K562 (cell line): ENCODE measurements around the gene NR5A2. TPM values are rescaled to one million over a fixed set of nuclear protein-coding genes. Genes with fewer than 3 reads are reported as not detected.
A peak's percentile ranks its signal among the peaks of the same experiment; 100 is the strongest.

ENCODE experiments used
- ATAC-seq: fragments of 200-7000 bp; cut with Tn5 transposase; 3 replicates; pipeline ENCODE4 v1.9.1; 2020; ENCODE audit warnings: moderate library complexity
- BruUV-seq: library from RNA; stranded (reverse); fragments of 400-500 nt; replicated peaks from 2 replicates; lab custom pipeline; 2021; lab: Mats Ljungman, UMichigan
- CTCF ChIA-PET: fragments of 300-600 bp; formaldehyde crosslinking; extraction: SDS; loops from one replicate; lab custom pipeline; 2021; ENCODE audit warnings: low intra/inter-chr PET ratio; lab: Yijun Ruan, JAX
- POLR2A ChIA-PET: fragments of 300-600, 350-650 bp; sonication (Branson Sonifier 250); formaldehyde crosslinking; extraction: SDS; loops from one replicate; lab custom pipeline; 2021; ENCODE audit warnings: antibody characterized with exemption, inconsistent platforms; lab: Yijun Ruan, JAX
- DNase-seq, 4 experiments: peaks; one replicate each; pipeline versions ENCODE4 v3.0.0 to v3.0.0-alpha.2; 2011 to 2018; ENCODE audit warnings: low spot score in 3 of 4, mixed read lengths in 3 of 4; ENCODE audit errors: extremely low read depth in 1 of 4
- FAIRE-seq: peaks from 2 replicates; lab custom pipeline; 2011; peaks lifted over from hg19 to GRCh38; lab: Jason Lieb, UNC
- H2AFZ ChIP-seq: 2 replicates; pipeline ENCODE4 v1.6.0; 2011; ENCODE audit warnings: low read depth, low read length, control low read depth, inconsistent platforms
- H3K27ac ChIP-seq: fragments of 200-600 bp; 3 replicates; pipeline ENCODE4 v1.8.0; 2011; ENCODE audit warnings: low read depth, mild to moderate bottlenecking, control low read depth, inconsistent platforms, low read length, moderate library complexity, mixed read lengths; ENCODE audit errors: extremely low read depth
- H3K27me3 ChIP-seq, 2 experiments: fragments of 300-600 bp in 1 of 2; 2 replicates in 1 of 2; 3 replicates in 1 of 2; pipeline versions ENCODE4 v1.6.0 to v1.8.0; 2011; ENCODE audit warnings: inconsistent platforms in 2 of 2, low read length in 2 of 2, mild to moderate bottlenecking in 1 of 2, mixed read lengths in 1 of 2, moderate library complexity in 1 of 2; ENCODE audit not compliant: control insufficient read depth in 2 of 2, insufficient read depth in 2 of 2
- H3K36me3 ChIP-seq: fragments of 300-600 bp; 3 replicates; pipeline ENCODE4 v1.8.0; 2011; ENCODE audit warnings: mild to moderate bottlenecking, low read length, inconsistent platforms; ENCODE audit not compliant: control insufficient read depth, insufficient read depth
- H3K4me1 ChIP-seq, 2 experiments: fragments of 200-600 bp in 1 of 2; replicated peaks in 1 of 2; 2 replicates in 1 of 2; 3 replicates in 1 of 2; pipeline versions ENCODE4 v1.5.1 to v1.8.0; 2011; ENCODE audit warnings: inconsistent platforms in 2 of 2, low read length in 2 of 2, mild to moderate bottlenecking in 1 of 2, mixed read lengths in 1 of 2, moderate library complexity in 1 of 2; ENCODE audit not compliant: control insufficient read depth in 2 of 2, insufficient read depth in 2 of 2
- H3K4me2 ChIP-seq: 2 replicates; pipeline ENCODE4 v1.6.1; 2011; ENCODE audit warnings: low read length, control low read depth, inconsistent platforms, mixed read lengths; ENCODE audit not compliant: insufficient read depth
- H3K4me3 ChIP-seq: fragments of 200-600 bp; sonication (generic), shearing (Covaris generic); 2 replicates; pipeline ENCODE4 v1.5.1; 2016; ENCODE audit warnings: control low read depth, inconsistent platforms
- H3K79me2 ChIP-seq: fragments of 200-600 bp; 3 replicates; pipeline ENCODE4 v1.8.0; 2011; ENCODE audit warnings: low read length, inconsistent platforms; ENCODE audit not compliant: control insufficient read depth, insufficient read depth
- H3K9ac ChIP-seq, 2 experiments: 2 replicates each; pipeline versions ENCODE4 v1.6.0 to v1.6.1; 2011; ENCODE audit warnings: low read depth in 2 of 2, low read length in 2 of 2, control low read depth in 1 of 2, inconsistent platforms in 1 of 2, mild to moderate bottlenecking in 1 of 2, mixed read lengths in 1 of 2; ENCODE audit not compliant: insufficient read depth in 1 of 2
- H3K9me1 ChIP-seq: one replicate; pipeline ENCODE4 v1.6.0; 2011; ENCODE audit warnings: inconsistent platforms, mild to moderate bottlenecking, low read length, moderate library complexity; ENCODE audit not compliant: control insufficient read depth, insufficient read depth
- H3K9me3 ChIP-seq: replicated peaks from 2 replicates; pipeline ENCODE4 v1.5.1; 2011; ENCODE audit warnings: low read depth, low read length, inconsistent platforms; ENCODE audit not compliant: control insufficient read depth, insufficient read depth
- H4K20me1 ChIP-seq: replicated peaks from 2 replicates; pipeline ENCODE4 v1.6.1; 2011; ENCODE audit warnings: low read length, inconsistent platforms, mixed read lengths; ENCODE audit not compliant: control insufficient read depth, insufficient read depth
- BMI1 ChIP-seq: fragments of 150-350 bp; IDR thresholded peaks from 2 replicates; pipeline ENCODE4 v1.6.1; 2014; ENCODE audit warnings: low read length
- FOSL1 ChIP-seq: fragments of 200-800 bp; sonication (Bioruptor generic); conservative IDR thresholded peaks from 2 replicates; pipeline ENCODE4 v1.6.1; 2016; ENCODE audit warnings: missing genetic modification characterization, missing compliant biosample characterization
- HLTF ChIP-seq: fragments of 450-650 bp; IDR thresholded peaks from 2 replicates; pipeline ENCODE4 v1.6.1; 2016
- HMBOX1 ChIP-seq: sonication (generic); IDR thresholded peaks from 2 replicates; pipeline ENCODE4 v1.6.1; 2016
- JUND ChIP-seq, 2 experiments: IDR thresholded peaks; 2 replicates in 1 of 2; 3 replicates in 1 of 2; pipeline ENCODE4 v1.6.1; 2011; ENCODE audit warnings: borderline replicate concordance in 2 of 2, low read depth in 2 of 2, low read length in 2 of 2, improper control_type of control experiment in 1 of 2, missing biosample characterization in 1 of 2, missing genetic modification characterization in 1 of 2, missing genetic modification reagents in 1 of 2
- MGA ChIP-seq: fragments of 450-650 bp; IDR thresholded peaks from 2 replicates; pipeline ENCODE4 v1.6.1; 2016; ENCODE audit warnings: mild to moderate bottlenecking, moderate library complexity
- PTTG1 ChIP-seq: fragments of 450-650 bp; IDR thresholded peaks from 2 replicates; pipeline ENCODE4 v1.6.1; 2016; ENCODE audit warnings: low read depth, mild to moderate bottlenecking, missing genetic modification characterization, missing compliant biosample characterization
- SMARCA4 ChIP-seq: fragments of 450-650 bp; IDR thresholded peaks from 2 replicates; pipeline ENCODE4 v1.6.1; 2016
- TCF7L2 ChIP-seq: fragments of 150-350 bp; IDR thresholded peaks from 2 replicates; pipeline ENCODE4 v1.6.1; 2016; ENCODE audit warnings: low read depth, mild to moderate bottlenecking, low read length, moderate library complexity
- XRCC3 ChIP-seq: fragments of 450-650 bp; IDR thresholded peaks from 2 replicates; pipeline ENCODE4 v1.6.1; 2017; ENCODE audit warnings: mild to moderate bottlenecking, moderate library complexity
- ZNF324 ChIP-seq: fragments of 250-450 bp; sonication (Bioruptor Pico); IDR thresholded peaks from 2 replicates; pipeline ENCODE4 v1.4.0; 2020; ENCODE audit warnings: mild to moderate bottlenecking
- WGBS: fragments of 100-300 bp; shearing (Covaris generic); methylation state at CpG from one replicate; pipeline ENCODE4 v1.1.6; 2016; ENCODE audit warnings: low coverage, mixed read lengths; ENCODE audit not compliant: insufficient coverage; ENCODE audit errors: missing lambda C conversion rate; 5-methylcytosine and 5-hydroxymethylcytosine counted together
- in situ Hi-C: fragments of 300-500 bp; cut with MboI; formaldehyde crosslinking; loops from 4 replicates; pipeline ENCODE4 v1.15.0; 2018; ENCODE audit warnings: inconsistent platforms, mixed read lengths
- intact Hi-C: fragments of 100-400 bp; cut with micrococcal nuclease; formaldehyde crosslinking; loops from 2 replicates; pipeline ENCODE4 v1.14.2; 2022
- polyA plus RNA-seq, 8 experiments: library from polyadenylated mRNA; depleted of rRNA in 4 of 8; stranded (reverse) in 5 of 8; unstranded in 3 of 8; fragments of >200 nt; fragmentation: Nextera tagmentation in 2 of 8; fragmentation: Illumina TruSeq in 1 of 8; extraction: Ambion mirVana in 2 of 8; extraction: Trizol in 1 of 8; gene quantifications; 2 replicates each; pipeline versions ENCODE4 v1.2.1 to v1.2.3, GENCODE V29; 2011 to 2014; ENCODE audit warnings: inconsistent platforms in 1 of 8, missing spikeins in 1 of 8
- total RNA-seq, 7 experiments: library from RNA; depleted of rRNA in 6 of 7; stranded (reverse); fragments of >200 nt in 6 of 7; fragmentation: Illumina TruSeq in 2 of 7; extraction: Trizol in 2 of 7; gene quantifications; 2 replicates each; pipeline versions ENCODE4 v1.2.1 to v1.2.3, GENCODE V29; 2011 to 2021; ENCODE audit warnings: low replicate concordance in 1 of 7

NR5A2 gene
- total and polyA plus RNA-seq, 9 of the 15 experiments (the other 6 are each of a cell fraction or from before 2014, with no cell fraction given) = 0.13 to 0.40 (median 0.29) TPM

- ChIA-PET POLR2A (no interaction called here), CTCF (no interaction called here)
- no peaks in the 10 kb centered on the region for H4K20me1 ChIP-seq
- in situ Hi-C loops = no loop called here
- no peaks in the 10 kb centered on the region for H3K27me3 ChIP-seq
- H2AFZ ChIP-seq = peak overlapping the region; percentile 79
- DNase-seq = peak in 1 of 4 experiments; percentile 53
- 14% methylated on average over 6 of the region's 6 CpGs for WGBS
- H3K9me3 ChIP-seq = no peaks in the 10 kb centered on the region
- no peaks in the 10 kb centered on the region for H3K9me1 ChIP-seq
- intact Hi-C loops = no loop called here
- no TSS peak for BruUV-seq
- H3K36me3 ChIP-seq = no peaks in the 10 kb centered on the region
- H3K4me3 ChIP-seq = no peak overlapping the region
- H3K9ac ChIP-seq = no peak overlapping the region
- peak; percentile 54 for FAIRE-seq
- H3K4me2 ChIP-seq = no peak overlapping the region
- peak; percentile 53 for ATAC-seq
- peaks cover 0 to 10% of the 10 kb centered on the region in 2 experiments; a peak in 3 of 5 replicates for H3K4me1 ChIP-seq
- H3K27ac ChIP-seq = no peak overlapping the region
- H3K79me2 ChIP-seq = no peaks in the 10 kb centered on the region
- no peak for TF ChIP-seq TCF7L2
- no peak for TF ChIP-seq HLTF
- no peak for TF ChIP-seq BMI1
- peak; percentile 35; the same call in 1 of the 2 replicates for TF ChIP-seq SMARCA4
- peak; percentile 86 for TF ChIP-seq JUND (IDR thresholded peaks at IDR 0.05; ENCODE audit: borderline replicate concordance, low read depth, low read length)
- TF ChIP-seq JUND (tag; IDR thresholded peaks at IDR 0.05; ENCODE audit: borderline replicate concordance, low read depth, low read length) = peak; percentile 89; the same call in 2 of the 3 replicates
- TF ChIP-seq HMBOX1 = 0 out of 2 replicates have a peak, but pooled peaks have one; percentile 15
- peak; percentile 89 for TF ChIP-seq FOSL1
- no peak for TF ChIP-seq ZNF324 (CRISPR knock-in tag)
- 0 out of 2 replicates have a peak, but pooled peaks have one; percentile 29 for TF ChIP-seq MGA
- TF ChIP-seq XRCC3 = no peak
- TF ChIP-seq PTTG1 = no peak
Measured at GRCh38 chr1:200207711-200208126, 180.2 kb downstream of the NR5A2 start.
